Measurements from ENCODE around the gene CARMIL1.

- TF ChIP-seq CTCF (IDR thresholded peaks at IDR 0.05) (no peak), POLR2A (IDR thresholded peaks at IDR 0.05) (no peak), POLR2AphosphoS5 (IDR thresholded peaks at IDR 0.05) (no peak)
These were observed 213.8 kb downstream of the CARMIL1 start for GRCh38 chr6:25492951-25493350.

All from breast epithelium (tissue), 3 donors.